Trophoblast cell (in vitro differentiated cells and primary cell): ENCODE data around the gene CYS1.

Source experiments
- DNase-seq, 2 donors: peaks; one replicate each; pipeline ENCODE4 v3.0.0-alpha.2; 2016
- H2AFZ ChIP-seq: 2 replicates; pipeline ENCODE4 v1.6.1; 2013; ENCODE audit warnings: low read length, moderate library complexity, mild to moderate bottlenecking; ENCODE audit not compliant: insufficient read depth, poor library complexity
- H2AK5ac ChIP-seq: 2 replicates; pipeline ENCODE4 v1.6.1; 2013; ENCODE audit warnings: mild to moderate bottlenecking, low read length
- H2BK120ac ChIP-seq: 2 replicates; pipeline ENCODE4 v1.6.1; 2013; ENCODE audit warnings: low read length, mild to moderate bottlenecking, moderate library complexity; ENCODE audit not compliant: insufficient read depth, poor library complexity
- H2BK12ac ChIP-seq: 2 replicates; pipeline ENCODE4 v1.6.1; 2013; ENCODE audit warnings: mild to moderate bottlenecking, low read length, moderate library complexity
- H2BK5ac ChIP-seq: 2 replicates; pipeline ENCODE4 v1.6.1; 2013; ENCODE audit warnings: low read length, low read depth, moderate library complexity, mild to moderate bottlenecking; ENCODE audit not compliant: poor library complexity
- H3K14ac ChIP-seq: 2 replicates; pipeline ENCODE4 v1.6.1; 2013; ENCODE audit warnings: mild to moderate bottlenecking, low read length
- H3K18ac ChIP-seq: 2 replicates; pipeline ENCODE4 v1.6.1; 2013; ENCODE audit warnings: mild to moderate bottlenecking, low read length
- H3K23ac ChIP-seq: 2 replicates; pipeline ENCODE4 v1.6.1; 2013; ENCODE audit warnings: low read length
- H3K27ac ChIP-seq: 2 replicates; pipeline ENCODE4 v1.5.1; 2013; ENCODE audit warnings: low read depth, mild to moderate bottlenecking, inconsistent platforms, low read length, moderate library complexity
- H3K27me3 ChIP-seq: 2 replicates; pipeline ENCODE4 v1.6.1; 2013; ENCODE audit warnings: inconsistent platforms, mild to moderate bottlenecking, low read length, moderate library complexity; ENCODE audit not compliant: insufficient read depth
- H3K36me3 ChIP-seq, 2 experiments: 1 replicate in 1 of 2; 2 replicates in 1 of 2; pipeline ENCODE4 v1.6.1; 2013; ENCODE audit warnings: low read length in 2 of 2, mild to moderate bottlenecking in 2 of 2, moderate library complexity in 1 of 2; ENCODE audit not compliant: insufficient read depth in 2 of 2, control insufficient read depth in 1 of 2
- H3K4ac ChIP-seq: 2 replicates; pipeline ENCODE4 v1.6.1; 2013; ENCODE audit warnings: low read depth, mild to moderate bottlenecking, low read length, moderate library complexity
- H3K4me1 ChIP-seq, 2 experiments: 1 replicate in 1 of 2; 2 replicates in 1 of 2; pipeline ENCODE4 v1.6.1; 2013; ENCODE audit warnings: low read length in 2 of 2, mild to moderate bottlenecking in 2 of 2, moderate library complexity in 1 of 2; ENCODE audit not compliant: insufficient read depth in 2 of 2, control insufficient read depth in 1 of 2
- H3K4me2 ChIP-seq: 2 replicates; pipeline ENCODE4 v1.6.1; 2013; ENCODE audit warnings: inconsistent platforms, mild to moderate bottlenecking, low read length, moderate library complexity
- H3K4me3 ChIP-seq: 2 replicates; pipeline ENCODE4 v1.5.1; 2013; ENCODE audit warnings: mild to moderate bottlenecking, low read depth, low read length, inconsistent platforms
- H3K79me1 ChIP-seq: one replicate; pipeline ENCODE4 v1.6.1; 2013; ENCODE audit warnings: low read length
- H3K79me2 ChIP-seq: 2 replicates; pipeline ENCODE4 v1.6.1; 2013; ENCODE audit warnings: low read length, mild to moderate bottlenecking; ENCODE audit not compliant: control insufficient read depth, insufficient read depth, poor library complexity
- H3K9ac ChIP-seq: 2 replicates; pipeline ENCODE4 v1.6.1; 2013; ENCODE audit warnings: mild to moderate bottlenecking, low read length
- H3K9me3 ChIP-seq: 2 replicates; pipeline ENCODE4 v1.6.1; 2013; ENCODE audit warnings: low read depth, mild to moderate bottlenecking, control low read depth, inconsistent platforms, low read length; ENCODE audit not compliant: insufficient read depth
- H4K12ac ChIP-seq: 2 replicates; pipeline ENCODE4 v1.6.1; 2013; ENCODE audit warnings: low read depth, mild to moderate bottlenecking, low read length, moderate library complexity
- H4K8ac ChIP-seq: 2 replicates; pipeline ENCODE4 v1.6.1; 2013; ENCODE audit warnings: low read depth, mild to moderate bottlenecking, low read length, moderate library complexity
- H4K91ac ChIP-seq: one replicate; pipeline ENCODE4 v1.6.1; 2013; ENCODE audit warnings: low read depth, mild to moderate bottlenecking, low read length, moderate library complexity
- WGBS: extraction: QIAGEN DNeasy Blood & Tissue Kit; methylation state at CpG from one replicate; pipeline ENCODE4 v1.1.7; 2013; ENCODE audit warnings: missing lambda C conversion rate; ENCODE audit not compliant: insufficient read length, insufficient coverage; ENCODE audit errors: extremely low coverage; 5-methylcytosine and 5-hydroxymethylcytosine counted together

CYS1 gene

DNA sequence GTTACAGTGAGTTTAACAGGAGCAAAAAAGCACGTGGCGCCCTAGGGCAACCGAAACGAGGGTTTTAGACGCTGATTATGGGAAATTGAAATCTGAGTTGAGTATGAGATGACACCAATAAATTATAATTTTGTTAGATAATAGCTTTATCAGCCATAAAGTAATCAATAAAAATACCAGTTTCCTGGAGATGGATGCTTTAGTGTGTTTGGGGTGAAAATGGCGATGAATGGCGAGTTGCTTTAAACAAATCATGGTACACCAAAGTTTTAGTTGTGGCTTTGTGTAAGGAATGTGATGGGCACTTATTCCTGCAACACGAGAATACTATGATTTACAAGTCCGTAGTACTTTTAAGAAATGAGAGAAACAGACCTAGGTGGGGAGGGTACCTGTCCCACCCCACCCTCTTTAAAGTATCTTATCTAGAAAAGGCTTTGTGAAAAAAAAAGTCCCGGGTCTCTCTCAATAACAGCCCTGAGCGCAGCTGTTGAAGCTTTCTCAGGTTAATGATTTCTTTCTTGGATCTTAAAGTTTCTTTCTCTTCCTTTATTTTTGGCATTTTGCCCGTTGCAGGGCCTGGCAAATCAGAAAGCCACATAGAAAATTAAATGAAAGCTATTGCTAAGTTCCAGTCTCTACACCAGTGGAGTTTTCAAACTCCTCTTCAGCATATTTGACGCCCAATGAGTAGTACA lies 40.8 kb upstream of the CYS1 start:
- Histone ChIP-seq H3K36me3 (peaks cover 3 to 10% of the 10 kb centered on the region in 2 experiments), H4K12ac (no peak overlapping the region), H2BK5ac (peak overlapping the region; percentile 60), H3K14ac (peak overlapping the region; percentile 24), H2BK120ac (no peak overlapping the region), H3K4me1 (peaks cover 5 to 14% of the 10 kb centered on the region in 2 experiments), H3K23ac (no peak overlapping the region), H2AK5ac (no peak overlapping the region), H3K79me2 (peaks cover 15% of the 10 kb centered on the region), H3K27me3 (no peaks in the 10 kb centered on the region), H3K4me3 (peak overlapping the region; percentile 78), H2AFZ (peak overlapping the region; percentile 42), H2BK12ac (no peak overlapping the region), H4K91ac (peak overlapping the region; percentile 67), H3K79me1 (peaks cover 18% of the 10 kb centered on the region), H3K4me2 (peak overlapping the region; percentile 91), H3K4ac (no peak overlapping the region), H3K9ac (peak overlapping the region; percentile 42), H3K27ac (peak overlapping the region; percentile 88), H3K9me3 (no peaks in the 10 kb centered on the region), H4K8ac (peak overlapping the region; percentile 48), H3K18ac (peak overlapping the region; percentile 41)
- no CpG with 5 or more reads among the region's 13 CpGs for WGBS
- peak in 1 of 2 donors; percentile 12 for DNase-seq

DNA sequence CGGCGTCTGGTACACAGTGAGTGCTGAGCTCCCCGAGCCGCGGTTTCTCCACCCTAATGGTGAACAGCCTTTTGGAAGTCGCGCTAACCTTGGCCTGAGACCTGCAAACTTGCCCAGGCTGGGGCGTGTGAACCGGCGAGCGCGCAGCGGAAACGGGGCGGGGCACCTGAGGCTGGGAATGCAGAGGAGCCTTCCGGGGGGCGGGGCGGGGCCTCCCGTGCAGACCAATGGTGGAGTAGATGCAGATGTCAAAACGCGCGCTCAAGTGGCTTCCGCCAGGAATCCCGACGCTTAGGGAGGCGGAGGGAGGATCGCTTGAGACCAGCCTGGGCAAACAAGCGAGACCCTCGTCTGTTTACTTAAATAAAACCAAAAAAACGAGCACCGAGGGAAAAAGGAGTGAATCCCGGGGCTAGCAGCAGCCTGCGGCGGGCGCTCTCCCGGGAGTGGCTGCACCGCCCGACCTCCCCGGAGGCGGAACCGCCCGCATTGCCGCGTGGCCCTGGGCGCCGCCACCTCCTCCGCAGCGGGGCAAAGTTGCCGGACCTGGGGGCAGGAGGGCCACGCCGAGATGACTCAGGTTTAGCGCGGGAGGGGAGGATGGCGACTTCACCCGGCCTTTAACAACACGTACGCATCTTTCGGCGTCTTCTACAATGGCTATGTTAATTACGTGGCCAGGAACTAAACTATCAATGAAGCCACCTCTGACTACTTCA lies 40.1 kb upstream of the CYS1 start:
- Histone ChIP-seq H3K27me3 (no peaks in the 10 kb centered on the region), H3K9ac (peak overlapping the region; percentile 42), H3K18ac (peak overlapping the region; percentile 86), H4K8ac (peak overlapping the region; percentile 94), H3K4me2 (peak overlapping the region; percentile 91), H2BK120ac (peak overlapping the region; percentile 58), H2AFZ (peak overlapping the region; percentile 75), H3K23ac (no peak overlapping the region), H3K79me2 (peaks cover 15% of the 10 kb centered on the region), H4K91ac (peak overlapping the region; percentile 78), H3K4me3 (peak overlapping the region; percentile 78), H3K14ac (peak overlapping the region; percentile 75), H4K12ac (peak overlapping the region; percentile 89), H3K4me1 (peaks cover 5 to 14% of the 10 kb centered on the region in 2 experiments), H2AK5ac (peak overlapping the region; percentile 53), H3K36me3 (peaks cover 0 to 6% of the 10 kb centered on the region in 2 experiments), H3K4ac (peak overlapping the region; percentile 50), H2BK12ac (peak overlapping the region; percentile 8), H3K27ac (peak overlapping the region; percentile 88), H2BK5ac (peak overlapping the region; percentile 68), H3K9me3 (no peaks in the 10 kb centered on the region), H3K79me1 (peaks cover 18% of the 10 kb centered on the region)
- no CpG with 5 or more reads among the region's 60 CpGs for WGBS
- peak; percentile 97 to 98 for DNase-seq

DNA sequence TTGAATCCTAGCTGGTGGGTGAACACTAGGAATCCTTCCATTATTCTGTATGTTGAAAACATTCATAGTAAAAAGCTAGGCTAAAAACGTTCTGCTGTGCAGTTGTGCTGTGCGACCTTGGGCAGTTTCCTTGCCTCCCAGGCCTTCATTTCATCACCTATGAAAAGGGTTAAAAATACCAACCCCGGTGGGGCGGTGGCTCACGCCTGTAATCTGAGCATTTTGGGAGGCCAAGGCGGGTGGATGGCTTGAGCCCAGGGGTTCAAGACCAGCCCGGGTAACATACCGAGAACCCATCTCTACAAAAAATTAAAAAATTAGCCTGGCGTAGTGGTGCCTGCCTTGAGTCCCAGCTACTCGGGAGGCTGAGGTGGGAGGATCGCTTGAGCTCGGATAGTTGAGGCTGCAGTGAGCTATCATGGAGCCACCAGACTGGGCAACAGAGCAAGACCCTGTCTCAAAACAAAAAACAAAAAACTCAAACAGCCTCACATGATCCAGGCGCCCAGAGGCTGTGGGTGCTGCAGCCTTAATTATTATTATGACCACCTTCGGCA lies 39.5 kb upstream of the CYS1 start:
- H3K14ac ChIP-seq: peak overlapping the region; percentile 75
- peak overlapping the region; percentile 88 for H3K27ac ChIP-seq
- peak overlapping the region; percentile 86 for H3K18ac ChIP-seq
- H3K9ac ChIP-seq: no peak overlapping the region
- H3K79me2 ChIP-seq: peaks cover 15% of the 10 kb centered on the region
- peak overlapping the region; percentile 75 for H2AFZ ChIP-seq
- H2BK12ac ChIP-seq: peak overlapping the region; percentile 8
- DNase-seq: no peak
- H4K91ac ChIP-seq: peak overlapping the region; percentile 78
- H3K4me2 ChIP-seq: peak overlapping the region; percentile 60
- no peaks in the 10 kb centered on the region for H3K9me3 ChIP-seq
- peak overlapping the region; percentile 68 for H2BK5ac ChIP-seq
- H4K8ac ChIP-seq: peak overlapping the region; percentile 94
- H4K12ac ChIP-seq: peak overlapping the region; percentile 89
- peak overlapping the region; percentile 53 for H2AK5ac ChIP-seq
- H3K4ac ChIP-seq: peak overlapping the region; percentile 50
- H3K23ac ChIP-seq: no peak overlapping the region
- no peaks in the 10 kb centered on the region for H3K36me3 ChIP-seq
- H2BK120ac ChIP-seq: peak overlapping the region; percentile 58
- no peaks in the 10 kb centered on the region for H3K27me3 ChIP-seq
- H3K79me1 ChIP-seq: peaks cover 18% of the 10 kb centered on the region
- H3K4me1 ChIP-seq: peaks cover 5 to 13% of the 10 kb centered on the region in 2 experiments
- no peak overlapping the region for H3K4me3 ChIP-seq
- WGBS: no CpG with 5 or more reads among the region's 14 CpGs

DNA sequence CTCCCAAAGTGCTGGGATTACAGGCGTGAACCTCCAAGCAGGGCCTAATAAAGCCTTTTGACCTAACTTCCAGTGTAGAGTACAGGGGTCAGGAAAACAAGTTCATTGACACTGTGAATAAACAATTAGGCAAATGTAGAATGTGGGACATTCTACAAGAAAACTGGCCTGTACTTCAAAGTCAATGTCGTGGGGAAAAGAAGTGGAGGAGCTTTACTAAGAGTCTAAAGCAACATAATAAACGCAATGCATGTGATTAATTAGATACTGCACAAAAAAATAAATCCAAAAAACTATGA lies 38.8 kb upstream of the CYS1 start:
- Histone ChIP-seq H3K36me3 (no peaks in the 10 kb centered on the region), H3K23ac (no peak overlapping the region), H2BK5ac (no peak overlapping the region), H3K79me1 (peaks cover 18% of the 10 kb centered on the region), H4K12ac (no peak overlapping the region), H3K79me2 (peaks cover 13% of the 10 kb centered on the region), H3K14ac (no peak overlapping the region), H3K9me3 (no peaks in the 10 kb centered on the region), H3K4ac (no peak overlapping the region), H3K4me1 (peaks cover 5 to 9% of the 10 kb centered on the region in 2 experiments), H2AK5ac (no peak overlapping the region), H3K18ac (no peak overlapping the region), H2BK12ac (no peak overlapping the region), H2BK120ac (no peak overlapping the region), H4K91ac (no peak overlapping the region), H3K27me3 (no peaks in the 10 kb centered on the region), H3K27ac (no peak overlapping the region), H3K4me3 (no peak overlapping the region), H2AFZ (no peak overlapping the region), H3K4me2 (no peak overlapping the region), H3K9ac (no peak overlapping the region), H4K8ac (no peak overlapping the region)
- DNase-seq: no peak
- WGBS: no CpG with 5 or more reads among the region's 3 CpGs
